AG04449 (cell line): ENCODE results near the gene UCHL1.

ENCODE experiments used
- CTCF ChIA-PET: fragments of 350-600 bp; formaldehyde crosslinking; extraction: SDS; loops from one replicate; lab custom pipeline; 2021; ENCODE audit warnings: antibody characterized with exemption; lab: Yijun Ruan, JAX
- POLR2A ChIA-PET: fragments of 400-600, 350-600 bp; formaldehyde crosslinking; extraction: SDS; loops from one replicate; lab custom pipeline; 2020; ENCODE audit warnings: antibody characterized with exemption, inconsistent platforms; lab: Yijun Ruan, JAX
- DNase-seq: peaks from one replicate; pipeline ENCODE4 v3.0.0-alpha.2; 2010; ENCODE audit warnings: low read depth, low spot score
- H3K4me3 ChIP-seq: 2 replicates; pipeline ENCODE4 v1.5.1; 2011; ENCODE audit warnings: low read depth, mild to moderate bottlenecking, control low read depth, low read length
- TF ChIP-seq, protein P1 (sequence below): IDR thresholded peaks from one replicate; pipeline ENCODE4 v1.5.1; 2011; ENCODE audit warnings: mild to moderate bottlenecking, moderate library complexity, low read length, control low read depth, inconsistent platforms; ENCODE audit not compliant: insufficient read depth; ENCODE audit errors: missing control alignments

UCHL1 gene

DNA sequence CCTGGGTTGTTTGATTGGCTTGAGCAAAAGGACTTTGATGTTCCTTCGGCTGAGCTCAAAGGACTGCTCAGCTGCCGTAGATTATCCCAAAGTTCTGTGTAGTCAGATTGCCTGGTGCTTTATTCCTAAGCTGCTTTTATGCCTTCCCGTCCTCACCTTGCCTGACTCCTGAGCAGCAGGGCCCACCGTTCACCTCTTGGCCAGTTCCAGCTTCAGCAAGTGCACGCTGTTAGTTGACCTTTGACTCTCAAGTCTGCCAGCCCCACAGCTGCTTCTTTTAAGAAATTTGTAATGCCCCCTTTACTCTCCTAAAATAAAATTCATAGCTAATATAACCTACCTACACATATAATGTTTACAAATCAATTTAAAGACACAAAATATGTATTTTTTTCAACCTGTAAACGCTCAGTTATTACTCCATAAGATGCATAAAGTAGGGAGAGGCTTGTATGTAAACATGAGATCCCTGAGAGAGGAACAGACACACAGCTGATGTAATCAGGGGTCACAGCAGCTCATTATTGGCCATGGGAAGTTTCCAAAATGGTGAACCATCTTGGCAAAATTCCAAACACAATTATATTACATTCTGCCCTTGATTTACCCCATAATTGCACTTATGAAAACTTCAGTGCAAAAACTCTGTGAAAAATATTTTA is 28.6 kb downstream of the UCHL1 start:
- ChIA-PET CTCF (interaction anchor here (1.3 to 3.0 kb wide), 3 partner anchors 358 to 377 kb away, joined by 3 to 29 read pairs (median 12); no protein-coding TSS in a partner anchor), POLR2A (no interaction called here)
- no peak overlapping the region for H3K4me3 ChIP-seq
- TF ChIP-seq, protein P1, sequence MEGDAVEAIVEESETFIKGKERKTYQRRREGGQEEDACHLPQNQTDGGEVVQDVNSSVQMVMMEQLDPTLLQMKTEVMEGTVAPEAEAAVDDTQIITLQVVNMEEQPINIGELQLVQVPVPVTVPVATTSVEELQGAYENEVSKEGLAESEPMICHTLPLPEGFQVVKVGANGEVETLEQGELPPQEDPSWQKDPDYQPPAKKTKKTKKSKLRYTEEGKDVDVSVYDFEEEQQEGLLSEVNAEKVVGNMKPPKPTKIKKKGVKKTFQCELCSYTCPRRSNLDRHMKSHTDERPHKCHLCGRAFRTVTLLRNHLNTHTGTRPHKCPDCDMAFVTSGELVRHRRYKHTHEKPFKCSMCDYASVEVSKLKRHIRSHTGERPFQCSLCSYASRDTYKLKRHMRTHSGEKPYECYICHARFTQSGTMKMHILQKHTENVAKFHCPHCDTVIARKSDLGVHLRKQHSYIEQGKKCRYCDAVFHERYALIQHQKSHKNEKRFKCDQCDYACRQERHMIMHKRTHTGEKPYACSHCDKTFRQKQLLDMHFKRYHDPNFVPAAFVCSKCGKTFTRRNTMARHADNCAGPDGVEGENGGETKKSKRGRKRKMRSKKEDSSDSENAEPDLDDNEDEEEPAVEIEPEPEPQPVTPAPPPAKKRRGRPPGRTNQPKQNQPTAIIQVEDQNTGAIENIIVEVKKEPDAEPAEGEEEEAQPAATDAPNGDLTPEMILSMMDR: no peak
- DNase-seq: no peak

DNA sequence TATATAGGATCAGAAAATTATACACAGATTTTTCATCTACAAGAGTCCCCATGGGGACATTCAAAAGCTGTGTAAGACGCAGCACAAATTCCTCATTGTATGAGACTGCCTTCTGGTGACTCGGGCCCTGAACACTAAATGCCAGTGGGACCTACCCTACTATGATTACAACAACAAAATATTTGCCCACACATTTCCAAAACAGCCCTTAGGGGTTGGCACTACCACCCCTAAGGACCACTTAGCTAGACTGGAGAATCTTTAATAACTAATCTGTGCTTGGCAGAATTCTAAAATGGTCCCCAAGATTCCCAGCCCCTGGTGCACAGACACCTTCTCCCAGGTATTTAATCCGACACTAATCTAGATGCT is 29.1 kb downstream of the UCHL1 start:
- ChIA-PET CTCF (interaction anchor here (1.3 to 3.0 kb wide), 3 partner anchors 357 to 376 kb away, joined by 3 to 29 read pairs (median 12); no protein-coding TSS in a partner anchor), POLR2A (no interaction called here)
- TF ChIP-seq, protein P1: no peak
- H3K4me3 ChIP-seq: no peak overlapping the region
- DNase-seq: no peak

DNA sequence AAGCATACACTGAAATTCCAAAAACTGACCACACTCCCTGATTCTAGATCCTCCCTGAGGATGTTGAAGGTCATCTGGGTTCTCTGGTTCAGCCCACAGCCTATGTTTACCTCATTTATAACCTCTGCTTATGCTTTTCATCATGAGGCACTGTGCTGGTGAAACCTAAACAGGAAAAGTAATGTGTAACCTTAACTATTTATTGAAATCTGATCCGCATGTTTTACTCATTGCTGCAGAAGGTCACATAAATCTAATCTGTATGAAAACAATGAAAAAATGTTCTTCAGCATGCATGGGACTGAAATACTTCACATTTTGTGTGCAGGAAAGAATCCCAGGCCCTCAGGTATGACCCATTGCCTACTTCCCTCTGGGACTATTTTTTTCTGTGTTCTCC is 30.3 kb downstream of the UCHL1 start:
- POLR2A ChIA-PET: no interaction called here
- CTCF ChIA-PET: interaction anchor here (2.2 kb wide), 1 partner anchor 375 kb away, joined by 15 read pairs; no protein-coding TSS in a partner anchor
- DNase-seq: no peak

GRCh38 chr4:41287852-41288251 is 31.1 kb downstream of the UCHL1 start:
- no peak overlapping the region for H3K4me3 ChIP-seq
- DNase-seq: no peak
- ChIA-PET POLR2A (no interaction called here), CTCF (interaction anchor here (1.8 to 2.2 kb wide), 2 partner anchors 9 to 374 kb away, joined by 4 to 15 read pairs; no protein-coding TSS in a partner anchor)
- TF ChIP-seq, protein P1: no peak

More for the DNA sequence above, 30.3 kb downstream of the UCHL1 start:
- TF ChIP-seq, protein P1: no peak
- no peak overlapping the region for H3K4me3 ChIP-seq

- CTCF ChIA-PET: interaction anchor here (1.8 to 2.2 kb wide), 2 partner anchors 9 to 374 kb away, joined by 4 to 15 read pairs; no protein-coding TSS in a partner anchor
- DNase-seq: no peak
- POLR2A ChIA-PET: no interaction called here
- TF ChIP-seq, protein P1: no peak
- H3K4me3 ChIP-seq: no peak overlapping the region
Observed at GRCh38 chr4:41288254-41288653, 31.5 kb downstream of the UCHL1 start.

GRCh38 chr4:41290479-41290878 is 33.8 kb downstream of the UCHL1 start:
- no peak for DNase-seq
- TF ChIP-seq, protein P1: no peak
- ChIA-PET CTCF (interaction anchor here (0.6 to 2.3 kb wide), 3 partner anchors 9 to 370 kb away, joined by 3 to 15 read pairs (median 4); no protein-coding TSS in a partner anchor), POLR2A (no interaction called here)
- H3K4me3 ChIP-seq: no peak overlapping the region
